ENCODE results near the gene GRK2. TPM values are rescaled to one million over a fixed set of nuclear protein-coding genes. Genes with fewer than 3 reads are reported as not detected.

The GRK2 gene
- polyA plus RNA-seq, 1 donor from 2014 or later: 47.3 TPM

GRCh38 chr11:67247946-67248550, 18.2 kb upstream of the GRK2 start:
- Histone ChIP-seq H2AFZ (ENCODE audit: low read depth, low read length) (no peak overlapping the region), H3K36me3 (ENCODE audit: insufficient read depth, low read length) (peaks cover 17% of the 10 kb centered on the region), H4K20me1 (ENCODE audit: insufficient read depth) (no peaks in the 10 kb centered on the region), H3K79me2 (replicated peaks; ENCODE audit: insufficient read depth, low read length) (peaks cover 12% of the 10 kb centered on the region), H3K9me3 (ENCODE audit: low read length) (no peaks in the 10 kb centered on the region), H3K4me3 (ENCODE audit: low read length) (no peak overlapping the region), H3K9ac (ENCODE audit: low read length) (no peak overlapping the region), H3K27ac (ENCODE audit: low read length) (no peak overlapping the region), H3K9me2 (ENCODE audit: insufficient read depth, low read length) (no peaks in the 10 kb centered on the region), H3K27me3 (ENCODE audit: insufficient read depth, low read depth, low read length) (no peaks in the 10 kb centered on the region), H3K4me2 (ENCODE audit: low read length) (no peak overlapping the region), H3F3A (ENCODE audit: insufficient read depth, low read length, poor library complexity, severe bottlenecking) (no peaks in the 10 kb centered on the region)
- no peak for TF ChIP-seq EZH2 (IDR thresholded peaks at IDR 0.05; ENCODE audit: borderline replicate concordance, insufficient read depth, low read length, poor library complexity, severe bottlenecking)
- TF ChIP-seq CTCF (IDR thresholded peaks at IDR 0.05; ENCODE audit: poor library complexity, severe bottlenecking): no peak
- no peak for TF ChIP-seq TAF1 (IDR thresholded peaks at IDR 0.05; ENCODE audit: low read depth)

GRCh38 chr11:67248653-67249052, 17.6 kb upstream of the GRK2 start:
- H2AFZ ChIP-seq (ENCODE audit: low read depth, low read length): no peak overlapping the region
- TF ChIP-seq EP300 (conservative IDR thresholded peaks at IDR 0.05; ENCODE audit: poor library complexity, severe bottlenecking): no peak
- no peak for TF ChIP-seq TAF1 (IDR thresholded peaks at IDR 0.05; ENCODE audit: low read depth)
- TF ChIP-seq POLR2AphosphoS5 (IDR thresholded peaks at IDR 0.05): no peak
- no peak for TF ChIP-seq SMC3 (conservative IDR thresholded peaks at IDR 0.05; ENCODE audit: poor library complexity)
- TF ChIP-seq EZH2 (IDR thresholded peaks at IDR 0.05; ENCODE audit: borderline replicate concordance, insufficient read depth, low read length, poor library complexity, severe bottlenecking): no peak
- no peak for TF ChIP-seq CTCF (IDR thresholded peaks at IDR 0.05; ENCODE audit: poor library complexity, severe bottlenecking)
- TF ChIP-seq REST (IDR thresholded peaks at IDR 0.05; ENCODE audit: borderline replicate concordance): no peak
- TF ChIP-seq MXI1 (conservative IDR thresholded peaks at IDR 0.05; ENCODE audit: poor library complexity, severe bottlenecking): no peak
- TF ChIP-seq RAD21 (conservative IDR thresholded peaks at IDR 0.05): no peak
- H3K36me3 ChIP-seq (ENCODE audit: insufficient read depth, low read length): peaks cover 17% of the 10 kb centered on the region
- H3F3A ChIP-seq (ENCODE audit: insufficient read depth, low read length, poor library complexity, severe bottlenecking): no peaks in the 10 kb centered on the region
- H3K79me2 ChIP-seq (replicated peaks; ENCODE audit: insufficient read depth, low read length): peaks cover 8% of the 10 kb centered on the region
- H3K27me3 ChIP-seq (ENCODE audit: insufficient read depth, low read depth, low read length): no peaks in the 10 kb centered on the region
- H3K4me3 ChIP-seq (ENCODE audit: low read length): no peak overlapping the region
- no peaks in the 10 kb centered on the region for H3K9me3 ChIP-seq (ENCODE audit: low read length)
- no peak overlapping the region for H3K27ac ChIP-seq (ENCODE audit: low read length)
- no peak overlapping the region for H3K9ac ChIP-seq (ENCODE audit: low read length)
- no peaks in the 10 kb centered on the region for H4K20me1 ChIP-seq (ENCODE audit: insufficient read depth)
- H3K4me2 ChIP-seq (ENCODE audit: low read length): no peak overlapping the region
- H3K9me2 ChIP-seq (ENCODE audit: insufficient read depth, low read length): no peaks in the 10 kb centered on the region

All from neural cell (in vitro differentiated cells).